GM19043 (cell line): ENCODE results near the gene NFIB.

Experiments
- ATAC-seq: cut with Tn5 transposase; IDR thresholded peaks from one replicate; pipeline ENCODE4 v1.9.1; 2021; ENCODE audit warnings: low read depth; ENCODE audit not compliant: unreplicated experiment

The NFIB gene

DNA sequence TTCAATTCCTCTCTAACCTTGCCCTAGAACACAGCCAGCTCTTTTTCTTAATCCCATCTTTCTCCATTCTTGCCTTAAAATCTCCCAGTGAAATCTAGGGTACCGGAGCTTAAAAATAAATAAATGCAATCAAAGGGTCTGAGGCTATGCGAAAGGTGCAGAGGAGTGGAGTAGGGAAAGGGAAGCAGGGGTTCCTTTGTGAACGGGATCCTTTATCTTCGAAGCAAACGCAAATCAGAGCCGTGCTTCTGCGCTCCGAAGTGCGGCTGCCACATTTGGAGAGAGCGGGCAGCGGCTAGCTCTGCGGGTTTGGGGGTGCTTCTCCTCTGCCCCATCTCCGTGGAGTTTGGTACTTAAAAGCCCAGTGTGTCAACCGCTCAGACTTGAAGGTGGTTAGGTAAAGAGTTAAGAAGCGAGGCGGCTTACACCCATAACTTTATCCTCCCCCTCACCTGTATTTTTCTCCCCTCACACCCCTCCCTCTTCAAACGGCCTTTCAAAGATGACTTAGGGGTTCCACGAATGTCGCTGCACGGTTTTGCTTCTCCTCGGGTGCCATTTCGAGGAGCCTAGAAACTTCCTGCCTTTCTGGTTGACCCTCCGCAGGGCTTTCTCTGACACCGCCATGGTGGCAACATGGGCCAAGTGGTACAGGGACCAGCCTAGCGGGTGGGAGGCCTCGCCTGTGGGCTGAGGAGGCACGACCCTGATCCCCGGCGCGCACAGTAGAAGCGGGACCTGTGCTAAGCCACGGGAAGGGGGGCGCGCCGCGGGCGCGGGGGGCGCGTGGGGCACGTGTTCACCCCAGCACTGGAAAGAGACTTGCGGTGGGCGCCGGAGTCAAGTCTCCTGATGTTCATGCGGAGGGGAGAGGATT is 31.7 kb upstream of the NFIB start:
- ATAC-seq: no peak

- no peak for ATAC-seq
These were observed 31.0 kb upstream of the NFIB start for GRCh38 chr9:14344941-14345353.

- no peak for ATAC-seq
These were observed 30.1 kb upstream of the NFIB start for GRCh38 chr9:14344053-14344524.

DNA sequence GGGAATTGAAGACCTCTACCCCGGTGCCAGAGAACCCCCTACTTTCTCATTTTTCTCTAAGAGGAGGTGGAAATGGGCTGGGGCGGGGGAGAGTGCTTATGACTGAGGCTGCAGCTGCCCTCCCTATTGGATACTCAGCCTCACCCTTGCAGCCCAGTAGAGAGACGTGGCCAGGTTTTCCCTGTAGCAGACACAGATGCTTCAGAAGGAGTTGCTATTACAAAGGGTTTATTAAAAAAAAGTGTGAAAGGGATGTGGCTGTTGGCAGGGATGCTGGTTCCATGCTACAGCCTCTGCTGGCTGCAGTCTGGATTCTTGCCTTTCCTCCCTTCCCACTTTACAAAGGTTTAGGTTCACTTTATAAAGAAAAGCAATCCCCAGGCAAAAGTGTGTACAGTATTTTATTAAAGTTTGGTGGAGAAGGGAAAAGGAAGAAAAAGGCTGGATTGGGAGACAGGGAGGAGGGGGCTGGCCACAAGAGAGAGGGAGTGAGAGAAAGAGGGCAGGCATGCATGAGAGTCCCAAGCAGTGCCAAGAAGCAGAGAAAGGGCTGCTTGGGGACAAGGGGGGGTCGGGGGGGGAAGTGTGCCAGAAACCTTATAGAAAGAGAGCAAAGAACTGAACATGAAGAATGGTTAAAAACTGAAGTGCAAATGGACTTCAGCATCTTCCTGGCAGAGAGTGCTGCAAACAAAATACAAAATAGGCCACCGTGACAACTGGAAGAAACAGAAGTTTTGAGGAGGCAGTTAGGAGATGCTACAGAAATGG is 29.5 kb upstream of the NFIB start:
- ATAC-seq: no peak

- no peak for ATAC-seq
These were observed 28.8 kb upstream of the NFIB start for GRCh38 chr9:14342736-14343135.

DNA sequence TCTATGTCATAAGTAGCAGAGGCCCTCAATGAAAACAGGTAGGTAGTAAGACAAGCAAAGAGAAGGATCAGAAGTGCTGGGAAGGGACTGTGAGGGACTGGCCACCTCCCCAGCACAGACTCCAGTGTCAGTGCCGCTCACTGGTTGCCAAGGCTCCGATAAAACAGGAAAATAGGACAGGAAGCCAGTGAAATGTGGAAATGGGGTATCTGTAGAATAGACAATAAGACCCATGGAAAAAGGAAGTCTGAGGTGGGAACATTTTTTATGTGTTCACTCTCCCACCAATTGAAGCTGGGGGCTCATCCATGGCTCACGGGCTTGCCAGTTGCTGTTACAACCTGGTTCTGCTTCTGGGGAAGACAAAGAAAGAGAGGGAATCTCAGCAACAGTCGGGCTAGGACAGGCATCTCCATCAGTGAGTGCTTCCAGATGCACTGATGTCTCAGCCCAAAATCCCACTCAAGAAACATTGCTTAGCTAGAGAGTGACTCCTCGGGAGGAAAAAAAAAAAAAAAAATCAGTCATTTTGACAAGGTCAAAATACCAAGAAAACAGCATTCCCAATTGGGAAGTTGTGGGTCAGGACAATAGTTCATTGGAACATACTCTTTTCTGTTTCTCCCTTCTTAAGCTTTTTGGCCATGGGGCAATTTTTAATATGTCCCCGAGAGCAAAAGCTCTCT is 27.6 kb upstream of the NFIB start:
- ATAC-seq: no peak

DNA sequence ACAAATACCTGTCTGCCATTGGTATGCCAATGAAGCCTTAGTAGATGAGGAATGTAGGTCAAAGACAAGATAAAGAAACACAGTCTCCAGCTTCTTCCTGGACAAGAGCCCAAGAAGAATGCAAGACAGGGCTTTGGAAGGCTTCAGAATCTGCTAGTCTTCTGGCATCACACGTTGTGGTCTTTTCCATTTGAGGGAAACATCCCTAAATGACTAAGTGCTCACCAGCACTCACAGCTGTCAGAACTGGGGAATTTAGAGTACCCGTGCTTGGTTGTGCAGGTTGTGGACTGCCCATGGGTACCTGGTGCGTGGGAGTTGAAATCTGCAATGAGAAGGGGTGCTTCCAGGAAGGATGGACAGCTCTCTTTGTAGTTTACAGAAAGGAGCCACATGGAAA is 27.1 kb upstream of the NFIB start:
- ATAC-seq: no peak

- ATAC-seq: no peak
These were observed 26.4 kb upstream of the NFIB start for GRCh38 chr9:14340219-14340873.

DNA sequence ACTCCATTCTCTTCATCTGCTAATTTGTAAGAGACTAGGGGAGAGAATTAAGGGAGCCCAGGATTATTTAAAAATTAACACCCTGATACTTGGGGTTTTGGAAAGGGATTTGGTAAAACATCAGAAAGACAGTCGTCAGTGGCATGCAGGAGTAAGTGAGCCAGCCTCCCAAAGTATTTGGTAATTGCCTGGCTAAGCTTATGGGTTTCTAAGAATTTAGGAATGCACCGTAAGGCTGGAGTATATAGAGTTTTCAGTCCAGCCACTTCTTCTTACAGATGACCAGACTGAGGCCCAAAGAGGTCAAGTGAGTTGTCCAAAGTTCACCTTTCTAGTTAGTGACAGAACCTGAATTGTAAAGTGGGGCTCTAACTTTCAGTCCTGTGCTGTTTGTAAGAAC is 25.8 kb upstream of the NFIB start:
- no peak for ATAC-seq

- ATAC-seq: no peak
These were observed 23.7 kb upstream of the NFIB start for GRCh38 chr9:14337615-14338014.

GRCh38 chr9:14336244-14336643 is 22.3 kb upstream of the NFIB start:
- no peak for ATAC-seq

DNA sequence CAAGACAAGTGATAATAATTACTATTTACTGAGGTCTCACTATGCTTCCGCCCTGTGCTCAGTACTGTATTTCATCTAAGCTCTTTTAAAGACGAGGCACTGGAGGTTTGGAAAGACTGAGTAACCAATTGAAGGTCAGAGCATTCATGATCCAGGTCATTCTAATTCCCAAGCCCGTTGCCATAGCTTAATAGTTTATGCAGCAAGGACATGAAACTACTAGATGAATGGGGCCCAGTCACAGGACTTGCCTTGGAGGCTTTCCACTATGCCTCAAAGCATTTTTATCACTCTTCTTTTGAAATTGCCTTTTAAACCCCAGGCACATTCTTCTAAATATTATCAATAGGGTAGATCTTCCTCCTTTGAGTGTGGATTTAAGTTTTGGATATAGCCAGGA is 17.2 kb upstream of the NFIB start:
- ATAC-seq: no peak

- ATAC-seq: no peak
These were observed 13.1 kb upstream of the NFIB start for GRCh38 chr9:14327036-14327435.

DNA sequence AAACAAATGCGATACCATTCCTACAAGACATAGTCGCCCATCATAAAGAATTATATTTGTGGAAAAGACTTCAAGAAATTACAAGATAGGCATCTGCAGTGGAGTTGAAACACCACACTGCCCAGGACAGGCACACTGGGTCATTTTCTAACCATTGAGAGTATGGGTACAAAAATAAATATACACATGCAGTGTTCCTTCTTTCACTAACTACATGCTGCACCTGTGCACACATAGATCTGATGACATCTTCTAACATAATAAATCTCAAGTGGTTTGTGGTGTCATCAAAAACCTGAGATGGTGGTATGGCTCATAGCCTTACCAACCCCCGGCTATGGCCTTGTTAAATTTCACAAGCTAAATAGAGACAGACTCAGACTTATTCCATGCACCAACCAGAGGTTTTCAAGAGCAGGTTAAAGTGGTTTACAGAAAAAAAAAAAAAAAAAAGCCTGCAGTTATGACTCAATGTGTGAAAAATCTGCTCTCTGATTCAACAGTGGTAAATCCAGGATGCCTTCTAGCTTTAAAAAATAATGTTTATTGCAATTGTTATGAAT is 12.4 kb upstream of the NFIB start:
- ATAC-seq: peak; percentile 39

DNA sequence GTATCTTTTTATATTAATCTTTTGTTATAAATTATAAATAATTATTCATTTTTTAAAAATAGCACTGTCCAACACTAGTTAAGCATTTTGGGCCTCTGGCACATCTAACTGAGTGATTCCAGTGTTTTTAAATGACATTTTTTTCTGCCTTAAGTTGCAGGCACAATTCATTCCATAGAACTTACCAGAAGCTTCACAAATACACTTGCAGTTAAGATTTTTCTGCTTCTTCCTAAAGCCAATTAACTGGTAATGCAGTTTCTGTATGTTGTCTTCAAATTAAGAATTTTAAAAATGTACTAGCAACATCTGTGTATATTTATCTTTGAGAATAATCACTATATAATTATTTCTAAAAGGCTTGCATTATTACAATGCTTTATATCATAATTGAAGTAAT is 11.2 kb upstream of the NFIB start:
- ATAC-seq: no peak

DNA sequence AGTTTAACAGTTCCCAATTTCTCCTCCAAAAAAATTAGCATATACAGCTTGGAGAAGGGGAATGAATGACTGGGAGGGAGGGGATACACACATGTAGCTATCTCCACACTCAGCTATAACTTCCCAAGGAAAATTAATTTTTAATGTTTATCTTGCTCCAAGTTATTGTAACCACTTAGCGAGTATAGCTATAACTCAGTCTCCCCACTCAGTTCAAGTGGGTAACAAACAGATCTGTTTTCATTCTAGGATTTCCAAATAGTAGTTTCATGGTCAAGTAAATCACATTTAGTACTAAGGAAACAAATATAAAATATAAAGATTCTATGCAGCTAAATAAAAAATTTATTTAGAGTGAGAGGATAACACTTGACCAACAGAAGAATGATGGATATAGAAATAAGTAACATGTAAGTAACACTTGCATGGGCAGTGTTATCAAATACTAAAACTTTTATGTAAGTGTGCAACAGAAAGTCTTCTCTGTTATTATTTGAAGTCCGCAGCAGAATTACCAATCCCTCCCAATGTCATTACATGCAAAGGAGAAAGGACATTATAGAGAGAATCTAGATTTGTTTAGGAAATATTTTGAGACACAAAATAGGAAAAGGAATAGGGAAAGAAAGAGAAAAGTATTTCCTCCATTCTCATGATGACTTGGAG is 10.2 kb upstream of the NFIB start:
- no peak for ATAC-seq

- peak; percentile 4 for ATAC-seq
These were observed 9.4 kb upstream of the NFIB start for GRCh38 chr9:14323083-14323971.

- peak; percentile 62 for ATAC-seq
These were observed 8.5 kb upstream of the NFIB start for GRCh38 chr9:14322211-14323082.
